BLaER1 (cell line): Measurements from ENCODE around the gene DNASE1.
"Not testable (repeated sequence)": the region's sequence is repeated elsewhere in the genome, so short reads cannot be mapped to it uniquely, and the experiment has no call there.

Source experiments
- H3K27ac ChIP-seq: shearing (Covaris generic); formaldehyde crosslinking; 2 replicates; pipeline ENCODE4 v1.8.1; 2022
- H3K27me3 ChIP-seq: shearing (Covaris generic); formaldehyde crosslinking; 2 replicates; pipeline ENCODE4 v1.8.1; 2022
- H3K36me3 ChIP-seq: shearing (Covaris generic); formaldehyde crosslinking; 2 replicates; pipeline ENCODE4 v1.8.1; 2022
- H3K4me1 ChIP-seq: shearing (Covaris generic); formaldehyde crosslinking; 2 replicates; pipeline ENCODE4 v1.8.1; 2022
- H3K4me2 ChIP-seq: shearing (Covaris generic); formaldehyde crosslinking; 2 replicates; pipeline ENCODE4 v1.8.1; 2022
- H3K4me3 ChIP-seq: shearing (Covaris generic); formaldehyde crosslinking; 2 replicates; pipeline ENCODE4 v1.8.1; 2022
- H3K9ac ChIP-seq: shearing (Covaris generic); formaldehyde crosslinking; 2 replicates; pipeline ENCODE4 v1.8.1; 2022
- H3K9me3 ChIP-seq: shearing (Covaris generic); formaldehyde crosslinking; 2 replicates; pipeline ENCODE4 v1.8.1; 2022
- H4K20me1 ChIP-seq: shearing (Covaris generic); formaldehyde crosslinking; 2 replicates; pipeline ENCODE4 v1.8.1; 2022
- Cebpa-rat ChIP-seq: shearing (Covaris generic); IDR thresholded peaks from 2 replicates; pipeline ENCODE4 v1.8.1; 2022

DNASE1 gene, protein sequence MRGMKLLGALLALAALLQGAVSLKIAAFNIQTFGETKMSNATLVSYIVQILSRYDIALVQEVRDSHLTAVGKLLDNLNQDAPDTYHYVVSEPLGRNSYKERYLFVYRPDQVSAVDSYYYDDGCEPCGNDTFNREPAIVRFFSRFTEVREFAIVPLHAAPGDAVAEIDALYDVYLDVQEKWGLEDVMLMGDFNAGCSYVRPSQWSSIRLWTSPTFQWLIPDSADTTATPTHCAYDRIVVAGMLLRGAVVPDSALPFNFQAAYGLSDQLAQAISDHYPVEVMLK

DNA sequence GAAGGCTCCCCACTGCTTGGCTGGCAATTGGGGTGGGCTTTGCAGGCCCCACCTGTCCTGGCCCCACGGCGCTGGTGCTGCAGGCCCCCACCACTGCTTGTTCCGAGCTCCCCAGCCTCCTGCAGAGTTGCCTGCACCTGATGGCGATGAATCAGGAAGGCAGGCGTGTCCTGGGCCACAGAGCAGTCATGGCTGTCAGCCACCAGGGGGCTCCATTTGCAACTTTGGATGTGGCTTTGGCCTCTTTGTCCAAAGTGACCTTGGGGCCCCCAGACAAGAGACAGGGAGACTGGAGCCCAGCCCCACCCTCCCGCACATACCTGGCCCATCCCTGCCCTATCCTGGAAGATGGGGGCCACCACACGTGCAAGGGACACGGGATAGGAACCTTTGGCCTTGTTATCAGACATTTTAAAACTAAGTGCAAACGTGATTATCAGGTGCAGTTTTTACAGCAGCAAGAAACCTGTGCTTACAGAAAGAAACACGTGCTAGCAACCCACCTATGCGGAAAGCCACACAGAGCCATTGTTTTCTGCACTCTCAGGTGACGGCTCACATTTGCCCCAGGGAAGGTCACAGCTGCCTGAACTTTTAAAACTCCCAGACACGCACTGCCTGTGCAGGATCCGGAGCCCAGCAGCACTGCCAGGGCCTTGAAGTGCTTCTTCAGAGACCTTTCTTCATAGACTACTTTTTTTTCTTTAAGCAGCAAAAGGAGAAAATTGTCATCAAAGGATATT is at the start of gene DNASE1:
TSS of gene DNASE1 (plus strand) at position 443 of the 743 bp plus-strand sequence. CDS start 683 bp downstream, outside the sequence.
- Histone ChIP-seq H4K20me1 (peaks cover 24% of the 10 kb centered on the region; the same call in 1 of the 2 replicates), H3K27ac (no peak within 1 kb of the TSS), H3K27me3 (no peaks in the 10 kb centered on the region), H3K9ac (no peak within 1 kb of the TSS), H3K4me2 (no peak within 1 kb of the TSS), H3K4me3 (no peak within 1 kb of the TSS), H3K36me3 (peaks cover 89% of the 10 kb centered on the region), H3K9me3 (no peaks in the 10 kb centered on the region), H3K4me1 (no peaks in the 10 kb centered on the region)
- TF ChIP-seq Cebpa-rat, result no peak

GRCh38 chr16:3606441-3606840 is 48.0 kb upstream of the DNASE1 start:
- no peak overlapping the region for H3K27ac ChIP-seq
- H3K9ac ChIP-seq, result no peak overlapping the region
- H3K4me2 ChIP-seq, result peak overlapping the region; percentile 50
- H3K4me3 ChIP-seq, result no peak overlapping the region
- peaks cover 44% of the 10 kb centered on the region for H3K36me3 ChIP-seq
- no peaks in the 10 kb centered on the region for H3K9me3 ChIP-seq
- TF ChIP-seq Cebpa-rat, result no peak
- no peaks in the 10 kb centered on the region for H4K20me1 ChIP-seq
- H3K4me1 ChIP-seq, result peaks cover 34% of the 10 kb centered on the region
- H3K27me3 ChIP-seq, result no peaks in the 10 kb centered on the region

DNA sequence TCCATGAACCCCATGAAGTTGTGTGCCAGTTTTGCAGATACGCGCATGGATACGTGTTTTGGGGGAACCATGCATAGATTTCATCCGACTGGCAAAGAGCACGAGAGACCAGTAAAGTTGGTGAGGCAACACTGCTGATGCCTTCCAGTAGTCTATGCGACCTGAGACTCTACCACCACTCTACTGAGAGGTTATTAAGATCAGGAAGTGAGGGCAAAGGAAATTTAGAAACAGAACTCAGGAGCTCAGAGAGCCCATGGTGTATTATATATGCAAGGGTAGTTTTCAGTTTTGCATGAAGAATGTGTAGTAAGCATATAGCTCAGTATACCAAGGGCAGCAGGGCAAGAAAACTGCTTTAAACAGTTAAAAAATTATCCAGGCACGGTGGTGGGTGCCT is 47.3 kb upstream of the DNASE1 start:
- Histone ChIP-seq H3K9ac (no peak overlapping the region), H3K4me2 (peak overlapping the region; percentile 15; the same call in 1 of the 2 replicates), H3K4me1 (peaks cover 35% of the 10 kb centered on the region), H4K20me1 (no peaks in the 10 kb centered on the region), H3K9me3 (no peaks in the 10 kb centered on the region), H3K27me3 (no peaks in the 10 kb centered on the region), H3K36me3 (peaks cover 36% of the 10 kb centered on the region), H3K27ac (no peak overlapping the region), H3K4me3 (no peak overlapping the region)
- no peak for TF ChIP-seq Cebpa-rat

DNA sequence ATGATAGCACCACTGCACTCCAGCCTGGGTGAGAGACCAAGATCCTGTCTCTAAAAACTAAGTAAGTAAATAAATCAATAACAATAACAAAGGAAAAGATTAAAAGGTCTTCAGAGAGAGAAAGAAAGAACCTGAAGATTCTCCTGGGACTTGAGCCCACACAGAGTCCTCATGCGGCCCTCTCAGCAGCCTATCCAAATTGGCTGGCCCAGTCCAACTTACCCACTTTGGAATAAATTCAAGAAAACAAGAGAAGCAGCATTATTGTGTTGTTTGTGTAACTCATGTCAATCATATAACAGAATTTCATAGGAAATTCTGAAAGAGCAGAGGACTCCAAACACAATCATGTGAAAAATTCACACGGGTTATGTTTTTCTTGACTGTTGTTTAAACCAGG is 46.9 kb upstream of the DNASE1 start:
- Histone ChIP-seq H3K4me2 (peak overlapping the region; percentile 15; the same call in 1 of the 2 replicates), H3K9me3 (no peaks in the 10 kb centered on the region), H3K4me3 (no peak overlapping the region), H3K36me3 (peaks cover 32% of the 10 kb centered on the region), H3K27me3 (no peaks in the 10 kb centered on the region), H3K4me1 (peaks cover 40% of the 10 kb centered on the region), H3K27ac (no peak overlapping the region), H4K20me1 (no peaks in the 10 kb centered on the region), H3K9ac (no peak overlapping the region)
- no peak for TF ChIP-seq Cebpa-rat

- Histone ChIP-seq H3K9me3 (no peaks in the 10 kb centered on the region), H3K4me3 (no peak overlapping the region), H4K20me1 (no peaks in the 10 kb centered on the region), H3K9ac (no peak overlapping the region), H3K27me3 (no peaks in the 10 kb centered on the region), H3K4me2 (no peak overlapping the region), H3K4me1 (peaks cover 44% of the 10 kb centered on the region), H3K36me3 (peaks cover 27% of the 10 kb centered on the region), H3K27ac (no peak overlapping the region)
- TF ChIP-seq Cebpa-rat, result no peak
These were observed 46.4 kb upstream of the DNASE1 start for GRCh38 chr16:3608069-3608468.

DNA sequence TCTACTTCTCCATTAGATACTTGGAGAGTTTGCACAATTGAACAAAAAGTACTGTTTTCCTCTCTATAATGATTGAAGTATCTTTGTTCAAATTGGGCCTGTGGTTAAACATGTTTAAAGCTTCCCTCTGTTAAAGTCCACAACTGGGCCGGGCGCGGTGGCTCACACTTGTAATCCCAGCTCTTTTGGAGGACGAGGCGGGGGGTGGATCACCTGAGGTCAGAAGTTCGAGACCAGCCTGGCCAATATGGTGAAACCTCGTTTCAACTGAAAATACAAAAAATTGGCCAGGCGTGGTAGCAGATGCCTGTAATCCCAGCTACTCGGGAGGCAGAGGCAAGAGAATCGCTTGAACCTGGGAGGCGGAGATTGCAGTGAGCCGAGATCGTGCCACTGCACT is 45.5 kb upstream of the DNASE1 start:
- not testable (repeated sequence) for H3K4me2 ChIP-seq, H4K20me1 ChIP-seq, H3K4me3 ChIP-seq, H3K9me3 ChIP-seq, H3K9ac ChIP-seq, H3K27me3 ChIP-seq, H3K27ac ChIP-seq
- H3K4me1 ChIP-seq, result peaks cover 48% of the 10 kb centered on the region
- H3K36me3 ChIP-seq, result peaks cover 19% of the 10 kb centered on the region

DNA sequence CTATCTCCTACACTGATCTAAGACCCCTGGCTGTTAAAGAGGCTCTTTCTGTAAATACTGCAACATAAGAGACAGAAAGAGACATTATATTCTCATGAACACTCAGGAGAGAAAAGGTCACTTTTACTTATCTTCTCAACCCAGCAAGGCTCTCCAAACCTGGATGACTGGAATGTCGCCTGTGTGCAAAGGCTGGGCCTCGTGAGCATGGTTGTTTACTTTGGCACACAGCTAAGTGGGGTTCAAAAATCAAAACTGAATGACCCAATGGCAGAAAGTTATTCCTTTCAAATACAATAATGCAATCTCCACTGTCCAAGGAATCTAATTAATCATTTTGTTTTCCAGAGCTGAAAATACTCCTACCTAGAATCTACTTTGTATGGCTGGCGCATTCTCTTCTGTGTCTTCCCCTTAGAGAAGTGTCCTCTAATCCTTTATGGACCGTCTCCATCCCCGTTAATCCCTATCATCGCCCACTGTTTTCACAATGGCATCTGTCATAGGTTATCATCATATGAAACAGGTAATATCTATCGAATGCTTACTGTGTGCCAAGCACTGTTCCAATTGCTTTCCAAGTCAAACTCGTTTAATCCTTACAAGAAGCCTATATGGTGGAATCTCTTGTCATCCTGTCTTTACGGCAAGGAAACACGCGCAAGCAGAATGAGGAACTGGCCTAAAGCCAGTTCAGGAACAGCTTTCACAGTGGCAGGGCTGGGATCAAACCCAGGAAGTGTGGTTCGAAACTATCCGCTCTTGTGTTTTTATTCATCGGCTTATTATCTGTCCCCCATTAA is 44.4 kb upstream of the DNASE1 start:
- peak overlapping the region; percentile 94 for H3K4me3 ChIP-seq
- peaks cover 48% of the 10 kb centered on the region for H3K4me1 ChIP-seq
- H3K27ac ChIP-seq, result no peak overlapping the region
- peak overlapping the region; percentile 90; the same call in 1 of the 2 replicates for H3K9ac ChIP-seq
- no peaks in the 10 kb centered on the region for H3K27me3 ChIP-seq
- H4K20me1 ChIP-seq, result peaks cover 7% of the 10 kb centered on the region; the same call in 1 of the 2 replicates
- H3K4me2 ChIP-seq, result peak overlapping the region; percentile 95
- no peaks in the 10 kb centered on the region for H3K9me3 ChIP-seq
- H3K36me3 ChIP-seq, result peaks cover 20% of the 10 kb centered on the region
- TF ChIP-seq Cebpa-rat, result no peak

DNA sequence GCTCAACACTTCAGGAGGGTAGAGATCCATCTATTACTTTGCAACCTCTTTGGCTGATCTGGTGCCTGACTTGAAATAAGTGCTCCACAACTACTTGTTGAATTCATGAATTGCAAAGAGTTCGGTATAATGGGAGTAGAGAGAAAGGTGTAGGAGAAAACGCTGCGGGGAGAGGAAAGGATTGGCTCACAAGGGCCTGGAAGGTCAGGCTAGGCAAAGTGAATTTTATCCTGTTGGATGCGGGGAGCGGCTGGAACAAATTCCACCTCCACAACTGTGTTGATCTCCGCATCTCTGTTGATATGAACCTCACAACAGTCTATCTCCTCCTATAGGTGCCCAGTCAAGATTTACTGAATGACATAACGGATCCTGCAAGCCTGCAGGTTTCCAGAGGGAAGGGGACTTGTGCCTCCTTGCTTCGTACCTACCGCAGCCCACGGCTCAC is 43.8 kb upstream of the DNASE1 start:
- Histone ChIP-seq H3K27me3 (no peaks in the 10 kb centered on the region), H3K36me3 (peaks cover 22% of the 10 kb centered on the region), H3K4me3 (peak overlapping the region; percentile 94), H3K4me2 (peak overlapping the region; percentile 95), H3K27ac (peak overlapping the region; percentile 91), H4K20me1 (peaks cover 10% of the 10 kb centered on the region; the same call in 1 of the 2 replicates), H3K4me1 (peaks cover 48% of the 10 kb centered on the region), H3K9me3 (no peaks in the 10 kb centered on the region), H3K9ac (peak overlapping the region; percentile 90)
- TF ChIP-seq Cebpa-rat, result no peak

- H3K36me3 ChIP-seq, result peaks cover 21% of the 10 kb centered on the region
- no peaks in the 10 kb centered on the region for H3K27me3 ChIP-seq
- H4K20me1 ChIP-seq, result peaks cover 10% of the 10 kb centered on the region; the same call in 1 of the 2 replicates
- H3K4me2 ChIP-seq, result peak within 1 kb of the TSS; percentile 95
- H3K4me1 ChIP-seq, result peaks cover 43% of the 10 kb centered on the region
- peak within 1 kb of the TSS; percentile 91 for H3K27ac ChIP-seq
- no peak for TF ChIP-seq Cebpa-rat
- 0 out of 2 replicates have a peak, but pooled peaks cover 2% of the 10 kb centered on the region for H3K9me3 ChIP-seq
- peak within 1 kb of the TSS; percentile 90 for H3K9ac ChIP-seq
- peak within 1 kb of the TSS; percentile 94 for H3K4me3 ChIP-seq
These were observed 43.1 kb upstream of the DNASE1 start, which contains the start of gene SLX4 for GRCh38 chr16:3611146-3611975. Gene SLX4 (minus strand): TSS chr16:3611606. CDS start chr16:3608964, 2,642 bp downstream.
